GM18517 (cell line): ENCODE data around the gene DGKH.
A peak's percentile ranks its signal among the peaks of the same experiment; 100 is the strongest.
"Not testable (repeated sequence)": the region's sequence is repeated elsewhere in the genome, so short reads cannot be mapped to it uniquely, and the experiment has no call there.

ENCODE experiments used
- ATAC-seq: cut with Tn5 transposase; IDR thresholded peaks from one replicate; pipeline ENCODE4 v1.9.1; 2021; ENCODE audit warnings: mild to moderate bottlenecking, moderate library complexity; ENCODE audit not compliant: unreplicated experiment

Gene DGKH

DNA sequence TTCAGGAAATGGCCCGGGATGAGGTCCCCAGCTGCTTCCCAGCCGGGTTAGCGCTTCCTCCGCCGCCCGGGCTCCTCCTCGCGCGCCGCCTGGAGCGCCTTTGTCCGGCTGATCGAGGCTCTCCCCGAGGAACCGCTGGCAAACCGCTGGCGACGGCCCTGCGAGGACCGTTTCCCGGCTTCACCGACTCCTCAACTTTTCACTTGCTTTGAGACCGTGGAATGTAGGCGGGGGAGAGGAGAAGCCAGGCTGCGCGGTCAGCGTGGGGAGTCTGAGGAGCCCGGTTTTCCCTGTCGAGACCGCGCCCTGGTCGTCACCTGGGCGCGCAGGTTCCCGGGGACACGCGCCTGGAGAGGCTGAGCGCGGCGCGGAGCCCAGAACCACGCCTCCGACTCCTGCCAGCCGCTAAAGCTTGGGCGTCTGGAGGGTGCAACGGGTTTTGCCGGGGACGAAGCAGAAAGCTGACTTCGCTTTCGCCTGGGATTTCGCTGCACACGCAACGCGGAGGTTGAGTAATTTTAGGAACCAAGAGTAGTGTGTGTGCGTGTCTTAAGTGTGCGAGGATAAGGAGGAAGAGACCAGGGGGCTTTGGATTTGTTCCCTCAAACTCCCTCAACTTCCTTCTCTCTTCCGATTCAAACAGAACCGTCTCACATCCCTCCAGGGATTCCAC is 7.3 kb upstream of the DGKH start:
- peak; percentile 14 for ATAC-seq

DNA sequence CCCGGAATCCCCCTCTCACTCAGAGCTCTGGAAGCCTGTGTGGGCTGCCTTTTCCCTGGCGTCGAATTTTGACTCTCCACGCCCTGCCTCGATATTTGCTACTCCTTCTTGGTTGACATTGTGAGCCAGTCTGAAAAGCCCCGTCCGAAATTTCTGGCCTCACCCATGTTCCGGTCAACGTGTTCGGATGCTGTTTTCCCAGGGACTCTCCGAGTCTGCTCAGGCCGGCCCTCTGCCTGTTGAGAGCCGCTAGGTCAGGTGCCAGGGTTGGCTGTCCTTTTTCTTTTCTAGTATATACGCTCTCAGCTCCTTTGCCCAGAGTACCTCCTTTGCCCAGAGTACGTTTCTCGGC is 6.8 kb upstream of the DGKH start:
- ATAC-seq = peak; percentile 30

DNA sequence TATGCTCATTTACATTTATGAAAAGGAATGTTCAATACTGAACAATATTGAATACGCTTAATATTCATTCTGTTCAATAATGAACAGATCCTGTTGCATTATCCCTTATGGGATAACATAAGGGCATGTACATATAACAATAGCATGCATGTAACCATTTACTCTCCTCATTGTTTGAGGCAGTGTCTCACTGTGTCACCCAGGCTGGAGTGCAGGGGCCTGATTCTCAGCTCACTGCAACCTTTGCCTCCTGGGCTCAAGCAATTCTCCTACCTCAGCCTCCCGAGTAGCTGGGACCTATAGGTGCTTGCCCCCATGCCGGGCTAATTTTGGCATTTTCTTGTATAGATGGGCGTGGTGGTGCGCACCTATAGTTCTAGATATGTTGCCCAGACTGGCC is 4.8 kb upstream of the DGKH start:
- no peak for ATAC-seq

DNA sequence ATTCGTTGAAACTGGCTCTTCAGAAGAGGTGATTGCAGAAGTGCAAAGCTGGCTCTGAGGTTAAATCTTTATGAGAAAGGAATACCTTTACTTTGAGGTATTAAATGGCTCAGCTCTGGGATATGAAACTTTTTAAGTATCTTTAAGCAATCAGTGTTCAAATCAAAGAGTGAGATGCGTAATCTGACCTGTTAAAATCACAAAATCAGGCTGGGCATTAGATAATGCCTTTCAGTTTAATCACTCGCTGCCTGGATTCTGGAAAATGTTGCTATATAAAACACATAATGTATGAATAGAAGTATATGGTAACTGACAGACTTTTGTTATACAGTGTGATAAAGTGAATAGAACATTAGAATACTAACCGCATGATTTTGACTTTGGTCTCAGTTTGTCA is 2.0 kb upstream of the DGKH start:
- ATAC-seq = no peak

DNA sequence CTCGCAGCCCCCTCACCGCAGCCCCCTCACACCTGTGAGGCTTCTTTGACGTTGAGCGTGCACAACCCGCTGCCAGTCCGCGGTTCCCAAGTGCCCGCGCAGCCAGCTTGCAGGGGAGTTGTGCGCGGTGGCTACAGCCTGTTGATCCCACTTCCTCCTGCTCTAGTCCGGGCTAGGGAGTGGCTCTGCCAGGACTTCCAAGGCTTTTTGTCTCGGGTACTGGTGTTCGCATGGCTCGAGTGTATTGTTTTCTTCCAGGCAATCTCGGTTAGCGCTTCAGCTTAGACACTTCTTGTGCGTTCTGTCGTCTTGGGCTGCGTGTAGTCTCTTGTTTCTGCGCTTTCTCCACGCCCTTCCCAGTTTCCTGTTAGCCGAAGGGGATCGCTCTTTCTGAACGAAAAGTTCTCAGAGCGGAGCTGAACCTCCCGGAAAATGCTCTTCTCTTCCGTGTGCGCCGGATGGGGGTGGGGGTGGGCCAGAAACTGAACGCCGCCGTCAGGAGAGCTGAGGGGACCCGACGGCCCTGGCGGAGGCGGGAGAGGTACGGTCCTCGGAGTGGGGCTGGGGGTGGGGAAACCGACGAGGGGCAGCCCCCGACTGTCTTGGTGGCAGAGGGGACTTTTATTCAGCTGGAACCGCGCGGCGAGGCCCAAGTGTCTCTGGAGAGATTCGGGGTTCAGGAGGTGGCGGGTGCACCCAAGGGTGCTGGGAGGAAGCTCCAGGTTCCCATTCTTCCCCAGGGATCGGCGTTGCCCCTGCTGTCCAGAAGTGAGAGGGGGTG is 697 bp upstream of the DGKH start:
- ATAC-seq = no peak

DNA sequence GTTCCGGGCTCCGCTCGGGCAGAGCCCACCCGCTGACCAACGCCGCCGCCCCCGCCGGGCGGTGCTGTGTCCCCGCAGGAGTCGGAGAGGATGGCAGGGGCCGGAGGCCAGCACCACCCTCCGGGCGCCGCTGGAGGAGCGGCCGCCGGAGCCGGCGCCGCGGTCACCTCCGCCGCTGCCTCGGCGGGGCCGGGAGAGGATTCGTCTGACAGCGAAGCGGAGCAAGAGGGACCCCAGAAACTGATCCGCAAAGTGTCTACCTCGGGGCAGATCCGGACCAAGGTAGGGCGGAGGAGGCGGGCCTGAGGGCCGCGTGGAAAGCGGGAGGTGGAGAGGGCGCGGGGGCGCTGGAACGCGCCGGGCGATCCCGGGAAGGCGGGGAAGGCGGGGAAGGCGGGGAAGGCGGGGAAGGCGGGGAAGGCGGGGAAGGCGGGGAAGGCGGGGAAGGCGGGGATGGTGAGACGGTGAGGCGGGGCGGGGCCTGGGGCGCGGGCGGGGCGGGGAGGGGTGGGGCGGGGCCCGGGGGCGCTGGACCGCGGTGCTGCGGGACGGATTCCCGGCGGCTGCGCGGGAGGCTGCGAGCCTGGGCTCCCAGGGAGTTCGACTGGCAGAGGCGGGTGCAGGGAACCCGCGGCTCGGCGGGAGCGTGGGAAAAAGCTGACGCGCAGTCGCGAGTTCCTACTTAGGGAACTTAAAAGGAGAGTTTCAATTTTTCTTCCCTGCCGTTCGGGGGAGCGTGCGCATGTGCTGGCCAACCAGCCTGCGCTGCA is 421 bp downstream of the DGKH start:
- ATAC-seq = peak; percentile 57

DNA sequence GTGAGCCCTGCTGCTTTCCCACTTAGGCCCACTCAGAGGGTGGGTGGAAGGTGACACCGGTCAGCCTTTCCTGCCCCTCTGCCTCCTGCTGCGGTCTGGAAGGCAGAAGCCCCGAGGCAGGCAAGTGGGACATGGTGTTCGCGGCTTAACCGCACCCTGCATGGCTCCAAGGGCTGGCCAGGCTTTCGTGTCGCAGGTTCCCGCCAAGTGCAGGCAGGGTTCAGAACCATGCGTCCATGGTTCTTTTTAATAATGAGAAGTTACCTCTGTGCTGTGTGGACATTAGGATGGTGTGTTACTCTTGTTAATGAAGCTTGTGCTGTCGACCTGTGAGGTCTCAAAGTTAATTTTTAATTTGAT is 986 bp downstream of the DGKH start:
- ATAC-seq = peak; percentile 10

DNA sequence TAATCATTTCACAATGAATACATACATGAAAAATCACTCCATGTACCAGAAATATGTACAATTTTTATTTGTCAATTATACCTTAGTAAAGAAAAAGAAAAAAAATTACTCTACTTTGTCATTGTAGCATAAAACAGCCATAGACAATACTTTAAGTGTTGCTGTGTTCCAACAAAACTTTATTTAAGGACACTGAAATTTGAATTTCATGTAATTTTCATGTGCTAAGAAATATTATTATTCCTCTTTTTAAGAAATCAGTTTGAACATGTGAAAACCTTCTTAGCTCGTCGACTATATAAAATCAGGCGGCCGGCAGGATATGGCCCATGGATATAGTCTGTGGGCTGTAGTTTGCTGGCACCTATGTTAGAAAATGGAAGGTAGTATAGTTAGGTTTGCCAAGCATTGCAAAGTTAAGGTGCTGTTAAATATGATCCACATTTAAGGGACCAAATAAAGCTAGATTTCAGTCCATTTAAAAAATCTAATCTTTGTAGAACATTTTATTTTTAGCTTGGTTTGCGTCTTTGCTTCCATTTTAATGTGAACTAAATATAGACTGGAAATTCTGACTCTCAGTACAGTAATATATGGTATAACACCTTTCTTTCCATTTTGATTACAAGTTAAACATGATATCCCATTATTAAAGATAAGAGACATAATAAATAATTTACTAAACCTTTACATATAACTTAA is 6.5 kb downstream of the DGKH start:
- no peak for ATAC-seq

DNA sequence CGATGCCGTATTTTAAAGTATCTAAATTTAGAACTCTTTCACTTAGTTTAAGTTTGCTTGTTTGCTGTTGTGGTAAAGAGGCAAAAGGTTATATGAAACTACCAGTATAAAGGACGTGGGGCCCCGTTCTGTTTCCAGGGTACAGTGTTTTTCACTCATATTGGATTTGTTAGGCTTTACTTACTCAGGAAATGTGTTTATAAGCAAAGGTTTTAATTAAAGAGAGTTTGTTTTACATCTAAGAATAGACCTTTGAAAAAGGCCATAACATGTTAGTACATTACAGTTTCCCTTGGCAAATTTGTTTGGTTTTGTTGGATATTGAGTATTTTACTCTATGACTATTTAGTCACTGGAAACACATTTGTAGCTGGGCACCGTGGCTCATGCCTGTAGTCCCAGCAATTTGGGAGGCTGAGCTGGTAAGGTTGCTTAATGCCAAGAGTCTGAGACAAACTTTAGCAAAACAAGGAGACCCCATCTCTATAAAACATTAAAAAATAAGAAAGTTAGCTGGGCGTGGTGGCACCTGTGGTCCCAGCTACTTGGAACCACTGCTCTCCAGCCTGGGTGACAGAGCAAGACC is 7.1 kb downstream of the DGKH start:
- no peak for ATAC-seq

DNA sequence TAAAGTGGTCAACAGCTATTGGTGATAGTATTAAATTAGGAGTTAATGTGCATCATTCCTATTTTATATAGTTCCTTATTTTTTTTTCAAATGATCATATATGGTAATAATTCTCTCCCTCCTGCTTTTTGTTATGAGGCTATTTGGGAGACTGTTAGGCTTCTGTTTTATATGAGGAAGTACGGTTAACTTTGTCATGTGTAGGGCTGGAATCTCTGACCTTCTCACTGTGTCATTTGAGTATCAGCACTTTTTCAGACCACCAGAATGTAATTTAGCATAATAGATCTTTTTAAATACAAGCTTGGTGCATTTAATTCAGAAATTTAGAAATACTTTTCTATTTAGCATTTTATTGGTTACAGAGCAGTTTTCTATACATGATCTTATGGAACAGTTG is 7.7 kb downstream of the DGKH start:
- ATAC-seq = no peak

DNA sequence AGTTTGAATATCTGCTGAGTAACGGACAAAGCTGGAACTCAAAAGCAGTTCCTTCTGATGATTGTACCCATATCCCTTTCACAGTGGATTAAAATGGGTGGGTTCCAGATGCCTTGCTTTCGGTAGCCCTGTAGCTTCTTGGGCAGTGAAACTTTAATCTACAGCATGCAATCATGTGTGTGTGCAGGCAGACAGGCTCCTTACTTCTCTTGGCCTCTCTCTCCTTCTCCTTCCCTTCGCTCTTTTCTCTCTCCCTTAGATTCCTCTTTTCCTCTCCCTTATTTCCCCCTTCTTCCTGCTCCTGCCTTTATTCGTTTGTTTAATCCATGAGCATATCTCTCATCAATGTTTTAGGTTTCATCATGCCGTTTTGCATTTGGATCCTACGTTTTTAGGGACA is 8.1 kb downstream of the DGKH start:
- no peak for ATAC-seq

DNA sequence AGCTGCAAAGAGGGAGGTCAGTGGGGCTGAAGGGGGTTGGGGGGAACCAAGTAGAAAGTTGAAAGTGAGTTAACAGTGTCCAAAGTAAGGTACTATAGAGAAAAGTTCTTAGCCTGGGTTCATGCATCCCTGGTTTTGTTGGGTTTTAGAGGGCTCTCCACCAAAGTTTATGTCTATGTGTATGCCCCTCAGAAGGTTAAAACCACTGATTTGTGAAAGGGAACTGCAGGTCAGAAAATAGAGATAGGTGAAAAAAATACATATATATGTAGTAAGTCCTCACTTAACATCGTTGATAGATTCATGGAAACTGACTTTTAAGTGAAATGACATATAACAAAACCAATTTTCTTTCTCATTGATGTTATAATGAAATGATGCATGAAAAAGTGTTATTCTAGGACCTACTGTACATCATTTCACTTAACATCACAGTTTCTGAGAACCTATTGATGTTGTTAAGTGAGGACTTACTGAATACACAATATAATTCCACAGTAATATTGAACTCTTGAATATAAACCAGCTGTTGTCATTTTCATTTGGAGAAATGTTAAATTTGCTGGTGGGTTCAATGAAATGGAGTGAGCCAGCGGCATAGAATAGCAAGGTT is 9.6 kb downstream of the DGKH start:
- no peak for ATAC-seq

DNA sequence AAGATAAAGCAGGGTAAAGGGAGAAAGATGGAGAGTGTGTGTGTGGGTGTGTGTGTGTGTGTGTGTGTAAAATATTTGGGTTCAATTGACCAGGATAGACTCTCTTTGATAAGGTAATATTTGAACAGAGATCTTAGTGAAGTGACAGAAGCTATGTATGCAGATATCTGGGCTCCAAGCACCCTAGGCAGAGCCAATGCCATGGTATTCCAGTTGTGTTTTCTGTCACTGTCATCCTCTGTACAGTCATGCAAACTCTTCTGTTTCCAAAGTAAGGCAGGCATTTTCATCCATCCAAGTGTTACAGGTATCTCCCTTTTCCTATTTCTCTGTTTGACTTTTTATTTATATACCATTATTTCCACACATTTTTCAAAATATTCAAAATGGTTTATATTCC is 13.5 kb downstream of the DGKH start:
- ATAC-seq = no peak

DNA sequence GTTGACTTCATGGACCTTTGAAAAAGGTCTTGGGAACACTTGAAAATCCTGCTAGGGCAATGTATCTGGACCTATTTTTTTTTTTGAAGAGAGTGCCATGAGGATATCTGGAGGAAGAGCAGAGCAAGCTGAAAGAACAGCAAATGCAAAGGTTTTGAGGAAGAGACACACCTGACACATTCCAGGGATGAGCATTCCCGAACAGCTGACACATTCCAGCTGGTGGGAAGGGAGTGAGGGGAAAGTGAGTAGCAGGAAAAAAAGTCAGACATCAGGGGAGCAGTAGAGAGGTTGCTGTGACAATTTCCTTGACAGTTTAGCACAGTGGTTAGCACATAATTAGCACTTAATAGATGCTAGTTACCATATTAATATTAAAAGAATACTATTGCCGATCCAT is 14.7 kb downstream of the DGKH start:
- ATAC-seq = no peak

DNA sequence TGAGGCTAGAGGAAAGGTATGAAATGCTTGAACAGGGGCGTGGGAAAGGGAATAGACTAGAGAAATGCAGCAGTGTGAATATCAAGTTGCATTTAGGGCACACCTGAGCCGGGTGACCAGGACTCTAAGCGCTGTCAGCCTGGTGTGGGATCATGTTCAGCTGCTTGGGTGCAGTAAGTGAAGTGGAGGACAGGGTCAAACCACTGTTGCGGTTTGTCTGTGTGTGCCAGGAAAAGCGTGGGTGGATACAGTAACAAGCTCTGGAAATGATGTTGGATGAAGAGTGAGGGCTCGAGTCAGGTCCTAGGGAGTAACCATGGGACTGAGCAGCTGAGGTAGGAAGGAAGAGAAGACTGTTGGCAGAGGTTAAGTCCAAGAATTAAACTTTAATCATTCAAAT is 15.8 kb downstream of the DGKH start:
- no peak for ATAC-seq

DNA sequence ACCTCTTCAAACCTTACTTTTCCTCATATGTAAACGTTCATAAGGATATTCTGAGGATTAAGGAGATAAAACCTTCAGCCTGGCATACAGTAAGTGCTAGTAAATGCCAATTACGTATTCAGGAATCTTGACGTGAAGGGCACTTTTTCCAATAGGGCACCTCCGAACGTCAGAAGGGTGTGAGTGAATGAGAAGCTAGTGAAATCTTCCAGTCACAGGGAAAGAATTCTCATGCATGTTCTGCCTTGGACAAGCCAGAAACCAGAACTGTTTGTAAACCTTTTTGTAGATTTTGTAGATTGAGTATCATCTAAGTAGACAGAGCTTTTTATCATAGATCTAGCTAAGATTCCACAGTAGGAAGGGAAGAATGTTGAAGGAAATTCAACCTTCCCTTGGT is 16.5 kb downstream of the DGKH start:
- no peak for ATAC-seq

DNA sequence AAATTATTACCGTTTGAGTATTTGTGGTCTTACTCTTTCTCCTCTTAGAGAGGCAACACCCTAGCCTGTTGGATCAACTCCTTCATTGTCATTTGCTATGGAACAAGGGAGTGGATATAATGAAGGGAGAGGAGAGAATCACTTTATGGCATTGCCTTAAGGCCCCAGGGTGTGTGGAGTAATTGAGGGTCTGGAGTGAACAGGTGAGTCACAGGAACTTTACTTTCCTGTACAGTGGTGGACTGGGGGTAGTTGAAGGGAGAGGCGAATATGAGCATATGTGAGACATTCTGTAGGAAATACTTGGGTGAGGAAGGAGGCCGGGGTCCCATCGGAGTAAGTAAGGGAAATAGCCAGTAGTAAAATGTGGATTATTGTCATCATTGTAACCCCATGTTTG is 17.0 kb downstream of the DGKH start:
- ATAC-seq = no peak

DNA sequence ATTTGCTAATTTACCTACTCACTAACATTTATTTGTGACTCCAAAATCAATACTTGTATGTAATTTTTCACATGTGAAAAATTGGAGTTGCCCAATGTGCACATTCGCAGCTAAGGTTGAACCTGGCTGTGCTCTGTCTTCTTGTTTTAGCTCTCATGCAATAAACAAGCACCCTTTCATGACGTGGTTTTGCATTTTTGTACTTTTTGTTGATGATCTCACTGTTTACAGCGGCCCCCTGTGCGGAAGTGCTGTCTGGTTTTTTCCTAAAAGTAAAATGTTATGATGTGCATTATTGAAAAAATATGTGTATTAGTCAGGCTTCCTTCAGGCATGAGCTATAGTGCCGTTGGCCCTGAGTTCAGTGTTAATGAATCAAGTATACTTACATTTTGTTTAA is 18.1 kb downstream of the DGKH start:
- no peak for ATAC-seq

DNA sequence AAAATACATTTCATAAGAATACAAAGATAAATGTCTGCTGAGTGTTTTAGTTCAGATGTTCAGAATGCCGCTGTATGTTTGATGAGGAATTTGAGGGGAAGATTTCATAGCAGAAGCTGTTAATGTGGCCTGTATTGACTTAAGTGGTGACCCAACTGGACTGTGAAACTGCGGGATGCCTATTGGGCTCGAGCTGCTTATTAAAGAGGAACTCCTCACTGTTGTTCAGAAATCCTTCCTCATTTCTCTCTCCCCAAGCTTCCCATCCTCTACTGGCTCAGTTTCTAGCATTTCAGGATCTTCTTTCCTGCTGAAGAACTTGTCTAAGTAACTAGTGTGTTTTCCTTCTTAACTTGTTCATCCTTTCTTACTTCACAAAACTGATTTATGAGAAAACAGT is 20.4 kb downstream of the DGKH start:
- no peak for ATAC-seq

DNA sequence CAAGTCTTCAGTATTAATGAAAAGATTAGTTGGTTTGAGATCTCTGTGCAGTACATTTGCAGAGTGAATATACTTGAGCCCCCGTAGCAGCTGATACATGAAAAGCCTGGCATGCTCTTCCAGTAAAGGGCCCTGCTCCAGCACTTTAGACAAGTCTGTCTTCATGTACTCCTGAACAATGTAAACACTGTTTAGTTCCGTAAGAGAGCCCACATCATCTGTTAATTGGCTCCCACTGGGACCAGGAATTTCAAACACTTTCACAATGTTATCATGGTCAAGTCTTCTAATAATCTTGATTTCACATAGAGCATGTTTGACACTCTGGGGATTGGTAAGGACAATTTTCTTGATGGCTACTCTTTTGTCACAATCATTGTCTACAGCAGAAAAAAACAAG is 22.2 kb downstream of the DGKH start:
- ATAC-seq = not testable (repeated sequence)

DNA sequence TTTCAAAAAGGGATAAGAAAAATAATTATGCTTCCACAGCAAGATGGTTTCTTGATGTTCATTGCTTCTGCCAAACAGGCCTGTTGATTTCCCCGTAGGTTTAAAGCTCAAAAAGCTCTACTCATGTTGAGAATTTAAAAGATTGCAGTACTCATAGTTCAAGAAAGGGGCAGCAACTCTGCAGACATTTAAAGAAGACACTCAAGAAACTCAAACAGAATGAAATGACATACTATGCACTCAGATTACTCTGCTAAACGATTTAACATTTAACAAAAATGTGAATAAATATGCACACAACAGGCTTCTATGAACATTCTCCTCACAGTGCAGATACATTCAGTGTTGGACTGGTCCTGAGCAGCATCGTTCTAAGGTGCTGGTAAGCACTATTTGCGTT is 22.7 kb downstream of the DGKH start:
- not testable (repeated sequence) for ATAC-seq
